ENCODE results near the gene GADD45G. TPM values are rescaled to one million over a fixed set of nuclear protein-coding genes. Genes with fewer than 3 reads are reported as not detected.

GADD45G gene
- polyA plus RNA-seq, 1 donor from 2014 or later, result 161 TPM

- Histone ChIP-seq H3K36me3 (ENCODE audit: insufficient read depth, low read length) (no peaks in the 10 kb centered on the region), H3K27ac (ENCODE audit: low read length) (no peak overlapping the region), H4K20me1 (ENCODE audit: insufficient read depth) (no peaks in the 10 kb centered on the region), H3K27me3 (ENCODE audit: insufficient read depth, low read depth, low read length) (no peaks in the 10 kb centered on the region), H3K79me2 (replicated peaks; ENCODE audit: insufficient read depth, low read length) (no peaks in the 10 kb centered on the region), H3K9me3 (ENCODE audit: low read length) (no peaks in the 10 kb centered on the region), H2AFZ (ENCODE audit: low read depth, low read length) (no peak overlapping the region), H3K9me2 (ENCODE audit: insufficient read depth, low read length) (no peaks in the 10 kb centered on the region), H3K4me2 (ENCODE audit: low read length) (no peak overlapping the region), H3K9ac (ENCODE audit: low read length) (no peak overlapping the region), H3F3A (ENCODE audit: insufficient read depth, low read length, poor library complexity, severe bottlenecking) (no peaks in the 10 kb centered on the region), H3K4me3 (ENCODE audit: low read length) (no peak overlapping the region)
- no peak for TF ChIP-seq MXI1 (conservative IDR thresholded peaks at IDR 0.05; ENCODE audit: poor library complexity, severe bottlenecking)
- TF ChIP-seq EP300 (conservative IDR thresholded peaks at IDR 0.05; ENCODE audit: poor library complexity, severe bottlenecking), result no peak
- no peak for TF ChIP-seq REST (IDR thresholded peaks at IDR 0.05; ENCODE audit: borderline replicate concordance)
- TF ChIP-seq RAD21 (conservative IDR thresholded peaks at IDR 0.05), result no peak
- no peak for TF ChIP-seq POLR2AphosphoS5 (IDR thresholded peaks at IDR 0.05)
- TF ChIP-seq EZH2 (IDR thresholded peaks at IDR 0.05; ENCODE audit: borderline replicate concordance, insufficient read depth, low read length, poor library complexity, severe bottlenecking), result no peak
- TF ChIP-seq, protein P1, sequence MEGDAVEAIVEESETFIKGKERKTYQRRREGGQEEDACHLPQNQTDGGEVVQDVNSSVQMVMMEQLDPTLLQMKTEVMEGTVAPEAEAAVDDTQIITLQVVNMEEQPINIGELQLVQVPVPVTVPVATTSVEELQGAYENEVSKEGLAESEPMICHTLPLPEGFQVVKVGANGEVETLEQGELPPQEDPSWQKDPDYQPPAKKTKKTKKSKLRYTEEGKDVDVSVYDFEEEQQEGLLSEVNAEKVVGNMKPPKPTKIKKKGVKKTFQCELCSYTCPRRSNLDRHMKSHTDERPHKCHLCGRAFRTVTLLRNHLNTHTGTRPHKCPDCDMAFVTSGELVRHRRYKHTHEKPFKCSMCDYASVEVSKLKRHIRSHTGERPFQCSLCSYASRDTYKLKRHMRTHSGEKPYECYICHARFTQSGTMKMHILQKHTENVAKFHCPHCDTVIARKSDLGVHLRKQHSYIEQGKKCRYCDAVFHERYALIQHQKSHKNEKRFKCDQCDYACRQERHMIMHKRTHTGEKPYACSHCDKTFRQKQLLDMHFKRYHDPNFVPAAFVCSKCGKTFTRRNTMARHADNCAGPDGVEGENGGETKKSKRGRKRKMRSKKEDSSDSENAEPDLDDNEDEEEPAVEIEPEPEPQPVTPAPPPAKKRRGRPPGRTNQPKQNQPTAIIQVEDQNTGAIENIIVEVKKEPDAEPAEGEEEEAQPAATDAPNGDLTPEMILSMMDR (IDR thresholded peaks at IDR 0.05; ENCODE audit: poor library complexity, severe bottlenecking), result no peak
- TF ChIP-seq SMC3 (conservative IDR thresholded peaks at IDR 0.05; ENCODE audit: poor library complexity), result no peak
- TF ChIP-seq TAF1 (IDR thresholded peaks at IDR 0.05; ENCODE audit: low read depth), result no peak
Observed at GRCh38 chr9:89555451-89556375, 49.1 kb upstream of the GADD45G start.

- no peak overlapping the region for H3K4me2 ChIP-seq (ENCODE audit: low read length)
- no peak overlapping the region for H2AFZ ChIP-seq (ENCODE audit: low read depth, low read length)
- no peaks in the 10 kb centered on the region for H3K27me3 ChIP-seq (ENCODE audit: insufficient read depth, low read depth, low read length)
- H3K27ac ChIP-seq (ENCODE audit: low read length), result no peak overlapping the region
- no peaks in the 10 kb centered on the region for H3K9me3 ChIP-seq (ENCODE audit: low read length)
- H4K20me1 ChIP-seq (ENCODE audit: insufficient read depth), result no peaks in the 10 kb centered on the region
- no peak for TF ChIP-seq POLR2AphosphoS5 (IDR thresholded peaks at IDR 0.05)
- no peaks in the 10 kb centered on the region for H3F3A ChIP-seq (ENCODE audit: insufficient read depth, low read length, poor library complexity, severe bottlenecking)
- no peak overlapping the region for H3K9ac ChIP-seq (ENCODE audit: low read length)
- no peaks in the 10 kb centered on the region for H3K36me3 ChIP-seq (ENCODE audit: insufficient read depth, low read length)
- H3K9me2 ChIP-seq (ENCODE audit: insufficient read depth, low read length), result no peaks in the 10 kb centered on the region
- H3K79me2 ChIP-seq (replicated peaks; ENCODE audit: insufficient read depth, low read length), result no peaks in the 10 kb centered on the region
- no peak overlapping the region for H3K4me3 ChIP-seq (ENCODE audit: low read length)
Observed at GRCh38 chr9:89558196-89558899, 46.5 kb upstream of the GADD45G start.
